ENCODE measurements around the gene TUBB2A. TPM values are rescaled to one million over a fixed set of nuclear protein-coding genes. Genes with fewer than 3 reads are reported as not detected.

The TUBB2A gene
- total and polyA plus RNA-seq, 2 of the 13 experiments (the other 11 are each of a cell fraction or from before 2014, with no cell fraction given) = 35.3 to 106 TPM

GRCh38 chr6:3157131-3157933, at the start of gene TUBB2A (continued):
- TF ChIP-seq KDM4B (CRISPR knock-in tag; IDR thresholded peaks at IDR 0.05) (no peak), JDP2 (CRISPR knock-in tag; IDR thresholded peaks at IDR 0.05; ENCODE audit: borderline replicate concordance) (no peak; the same call in 1 of the 2 replicates), NR2F1 (CRISPR knock-in tag; IDR thresholded peaks at IDR 0.05) (no peak), REXO4 (CRISPR knock-in tag; IDR thresholded peaks at IDR 0.05; ENCODE audit: borderline replicate concordance) (peak; percentile 91), ZNF543 (CRISPR knock-in tag; IDR thresholded peaks at IDR 0.05) (0 out of 2 replicates have a peak, but pooled peaks have one; percentile 36), CC2D1A (CRISPR knock-in tag; IDR thresholded peaks at IDR 0.05) (0 out of 2 replicates have a peak, but pooled peaks have one; percentile 81), ZNF281 (CRISPR knock-in tag; IDR thresholded peaks at IDR 0.05; ENCODE audit: borderline replicate concordance) (peak; percentile 70; the same call in 1 of the 2 replicates), CHD2 (IDR thresholded peaks at IDR 0.05; ENCODE audit: low read depth, low read length) (no peak), ZNF639 (CRISPR knock-in tag; conservative IDR thresholded peaks at IDR 0.05) (no peak), NR2C2 (CRISPR knock-in tag; IDR thresholded peaks at IDR 0.05; ENCODE audit: borderline replicate concordance) (peak; percentile 47), ZNF883 (CRISPR knock-in tag; IDR thresholded peaks at IDR 0.05; ENCODE audit: not compliant biosample characterization) (peak; percentile 72), KLF9 (CRISPR knock-in tag; IDR thresholded peaks at IDR 0.05; ENCODE audit: low read depth) (no peak), ZNF496 (CRISPR knock-in tag; IDR thresholded peaks at IDR 0.05; ENCODE audit: insufficient replicate concordance) (no peak), PAWR (CRISPR knock-in tag; IDR thresholded peaks at IDR 0.05; ENCODE audit: borderline replicate concordance) (no peak), PAX8 (CRISPR knock-in tag; IDR thresholded peaks at IDR 0.05; ENCODE audit: borderline replicate concordance) (0 out of 2 replicates have a peak, but pooled peaks have one; percentile 91), RNF2 (conservative IDR thresholded peaks at IDR 0.05; ENCODE audit: low read depth) (0 out of 2 replicates have a peak, but pooled peaks have one; percentile 62), NRL (CRISPR knock-in tag; IDR thresholded peaks at IDR 0.05; ENCODE audit: borderline replicate concordance) (no peak), ZIK1 (CRISPR knock-in tag; IDR thresholded peaks at IDR 0.05; ENCODE audit: borderline replicate concordance, low read depth) (peak; percentile 57; the same call in 1 of the 2 replicates), MXD1 (CRISPR knock-in tag; IDR thresholded peaks at IDR 0.05) (peak; percentile 74), SCMH1 (CRISPR knock-in tag; IDR thresholded peaks at IDR 0.05; ENCODE audit: borderline replicate concordance) (no peak), THAP11 (CRISPR knock-in tag; IDR thresholded peaks at IDR 0.05) (peak; percentile 70), KLF15 (CRISPR knock-in tag; IDR thresholded peaks at IDR 0.05; ENCODE audit: borderline replicate concordance) (0 out of 2 replicates have a peak, but pooled peaks have one; percentile 82), SALL2 (CRISPR knock-in tag; IDR thresholded peaks at IDR 0.05) (peak; percentile 94)

All from HepG2 (cell line).